Epidermal melanocyte (primary cell): ENCODE data around the gene ZNF436.
"Not testable (repeated sequence)": the region's sequence is repeated elsewhere in the genome, so short reads cannot be mapped to it uniquely, and the experiment has no call there.

Experiments used
- DNase-seq: peaks from one replicate; pipeline ENCODE4 v3.0.0; 2011; ENCODE audit warnings: low spot score; ENCODE audit not compliant: insufficient read length

Gene ZNF436

DNA sequence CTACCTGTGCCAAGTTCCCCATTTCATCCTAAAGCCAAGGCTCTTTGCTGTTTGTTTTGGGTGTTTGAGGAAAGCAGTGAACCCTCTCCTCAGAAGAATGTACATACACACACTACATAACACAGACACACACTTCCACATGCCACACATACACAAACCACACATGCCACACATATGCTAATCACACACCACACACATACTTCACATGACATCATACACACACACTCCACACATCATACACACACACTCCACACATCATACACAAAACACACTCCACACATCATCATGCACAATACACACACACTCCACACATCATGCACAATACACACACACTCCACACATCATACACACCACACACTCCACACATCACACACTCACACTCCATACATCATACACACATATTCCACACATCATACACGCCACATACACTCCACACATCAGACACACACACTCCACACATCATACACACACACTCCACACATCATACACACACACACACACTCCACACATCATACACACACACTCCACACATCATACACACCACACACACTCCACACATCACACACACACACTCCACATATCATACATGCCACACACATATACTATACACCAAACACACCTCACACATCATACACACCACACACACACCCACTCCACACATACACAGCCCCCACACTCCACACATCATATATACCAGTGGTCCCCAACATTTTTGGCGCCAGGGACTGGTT, 22.7 kb upstream of the ZNF436 start:
- DNase-seq: no peak

DNA sequence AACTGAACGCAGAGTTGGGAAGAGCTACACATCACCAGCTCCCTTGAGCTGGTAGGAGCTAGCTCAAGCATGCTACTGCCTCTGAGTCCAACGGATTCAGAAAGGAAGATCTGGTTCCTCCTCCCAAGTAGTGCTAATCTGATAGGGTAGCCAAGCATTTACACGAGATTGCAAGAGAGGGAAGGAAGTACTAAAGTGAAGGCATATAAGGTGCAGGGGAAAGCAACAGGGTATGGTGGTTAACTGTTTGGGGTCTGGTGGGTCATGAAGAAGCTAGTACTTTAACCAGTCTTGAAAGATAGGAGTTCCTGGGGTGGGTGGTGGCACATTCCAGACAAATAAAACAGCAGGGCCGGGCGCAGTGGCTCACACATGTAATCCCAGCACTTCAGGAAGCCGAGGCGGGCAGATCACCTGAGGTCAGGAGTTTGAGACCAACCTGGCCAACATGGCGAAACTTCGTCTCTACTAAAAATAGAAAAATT, 20.2 kb upstream of the ZNF436 start:
- no peak for DNase-seq

DNA sequence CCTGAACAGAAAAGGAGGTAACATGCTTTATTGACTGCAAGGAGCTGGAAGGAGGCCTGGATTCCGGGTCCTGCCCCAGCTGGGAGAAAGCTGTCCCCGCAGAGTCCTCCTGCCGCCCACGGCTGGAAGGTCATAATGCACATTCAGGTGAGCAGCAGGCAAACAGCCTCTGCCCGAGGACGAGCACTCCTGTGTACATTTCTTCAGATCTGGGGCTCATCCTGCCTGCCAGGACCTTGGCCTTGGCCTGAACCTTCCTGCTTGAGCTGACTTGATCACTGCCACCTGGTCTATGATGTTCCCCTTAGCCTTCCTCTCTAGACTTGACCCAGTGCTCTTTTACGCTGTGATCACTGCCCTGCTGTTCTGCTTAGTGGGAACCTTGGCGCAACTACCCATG, 17.9 kb upstream of the ZNF436 start:
- no peak for DNase-seq

DNA sequence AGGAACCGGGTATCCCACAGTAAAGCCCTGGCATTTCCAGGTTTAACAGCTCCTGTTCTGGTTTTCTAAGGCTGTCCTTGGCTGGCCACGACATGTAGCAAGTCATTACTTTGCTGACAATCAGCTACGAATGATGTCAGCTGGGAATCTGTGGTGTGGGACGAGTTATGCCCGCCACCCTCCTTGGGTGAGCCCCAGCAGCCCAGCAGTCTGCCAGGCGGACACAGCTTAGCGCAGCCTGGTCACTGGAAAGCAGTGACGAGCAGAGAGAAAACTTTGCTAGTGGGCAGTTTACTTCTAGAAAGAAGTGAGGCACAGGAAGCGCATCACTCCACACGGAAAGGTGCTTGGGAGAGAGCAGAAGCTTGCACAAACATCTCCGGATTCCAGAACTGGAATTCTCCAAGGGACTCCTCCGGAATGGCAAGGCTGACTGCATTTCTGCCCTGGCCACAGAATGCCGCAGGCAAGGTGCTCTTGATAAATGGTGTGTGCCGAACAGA, 15.5 kb upstream of the ZNF436 start:
- no peak for DNase-seq

DNA sequence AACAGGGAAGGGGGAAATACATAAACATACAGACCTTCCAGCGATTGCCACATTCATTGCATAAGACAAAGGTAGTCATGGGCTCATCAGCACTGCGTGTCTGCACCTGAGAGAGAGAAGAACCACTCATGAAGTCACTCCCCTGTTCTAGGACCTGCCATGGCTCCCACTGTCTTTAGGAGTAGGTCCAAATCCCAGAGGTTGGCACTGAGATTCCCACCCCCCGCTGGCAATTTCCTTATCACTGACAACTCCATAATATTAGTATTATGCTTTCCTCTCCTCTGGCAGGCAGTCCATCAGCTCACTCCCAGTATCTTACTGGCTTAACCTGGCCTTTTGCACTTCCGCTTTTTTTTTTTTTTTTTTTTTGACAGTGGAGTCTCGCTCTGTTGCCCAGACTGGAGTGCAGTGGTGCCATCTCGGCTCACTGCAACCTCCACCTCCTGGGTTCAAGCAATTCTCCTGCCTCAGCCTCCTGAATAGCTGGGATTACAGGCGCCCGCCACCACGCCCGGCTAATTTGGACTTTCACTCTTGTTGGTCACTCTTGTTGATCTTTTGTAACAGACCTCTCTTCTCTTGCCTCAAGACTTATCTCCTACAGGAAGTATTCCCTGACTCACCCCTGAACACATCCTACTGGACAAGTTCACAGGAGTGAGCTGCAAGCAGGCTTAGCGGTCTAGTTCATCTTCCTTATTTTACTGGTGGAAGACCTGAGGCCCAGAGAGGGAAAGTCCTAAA, 14.8 kb upstream of the ZNF436 start:
- no peak for DNase-seq

DNA sequence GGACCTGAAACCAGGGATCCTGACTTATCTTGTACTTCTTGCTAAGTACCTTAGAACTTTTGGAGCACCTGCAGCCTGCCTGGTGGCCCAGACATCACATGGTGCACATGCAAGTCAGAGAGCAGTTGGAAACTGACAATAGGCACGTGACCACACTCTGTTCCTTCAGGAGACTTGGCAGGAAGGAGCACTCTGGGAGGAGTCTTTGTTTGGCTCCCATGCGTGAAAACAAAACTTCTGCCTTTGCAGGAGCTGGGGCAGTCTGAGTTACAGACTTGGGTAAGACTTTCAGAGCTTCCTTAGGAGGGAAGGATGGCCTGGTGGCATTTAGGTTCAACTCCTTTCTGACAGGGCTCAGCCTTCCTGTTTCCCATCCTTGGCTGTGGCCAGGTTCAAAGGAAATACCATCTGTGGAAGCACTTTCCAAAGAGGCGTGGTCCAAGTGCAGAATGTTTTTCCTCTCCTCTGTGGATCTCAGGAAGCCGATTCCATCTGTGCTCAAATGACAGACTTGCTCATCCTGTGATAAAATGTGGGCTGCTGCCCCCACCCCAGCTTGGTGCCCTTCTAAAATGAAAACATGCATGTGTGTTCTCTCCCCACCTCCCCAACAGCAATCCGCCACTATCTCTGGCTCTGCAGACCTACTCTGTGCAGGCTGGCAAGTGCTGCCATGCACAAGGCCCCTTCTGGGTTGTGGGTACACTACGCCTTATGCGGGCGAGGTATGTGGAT, 14.1 kb upstream of the ZNF436 start:
- no peak for DNase-seq

DNA sequence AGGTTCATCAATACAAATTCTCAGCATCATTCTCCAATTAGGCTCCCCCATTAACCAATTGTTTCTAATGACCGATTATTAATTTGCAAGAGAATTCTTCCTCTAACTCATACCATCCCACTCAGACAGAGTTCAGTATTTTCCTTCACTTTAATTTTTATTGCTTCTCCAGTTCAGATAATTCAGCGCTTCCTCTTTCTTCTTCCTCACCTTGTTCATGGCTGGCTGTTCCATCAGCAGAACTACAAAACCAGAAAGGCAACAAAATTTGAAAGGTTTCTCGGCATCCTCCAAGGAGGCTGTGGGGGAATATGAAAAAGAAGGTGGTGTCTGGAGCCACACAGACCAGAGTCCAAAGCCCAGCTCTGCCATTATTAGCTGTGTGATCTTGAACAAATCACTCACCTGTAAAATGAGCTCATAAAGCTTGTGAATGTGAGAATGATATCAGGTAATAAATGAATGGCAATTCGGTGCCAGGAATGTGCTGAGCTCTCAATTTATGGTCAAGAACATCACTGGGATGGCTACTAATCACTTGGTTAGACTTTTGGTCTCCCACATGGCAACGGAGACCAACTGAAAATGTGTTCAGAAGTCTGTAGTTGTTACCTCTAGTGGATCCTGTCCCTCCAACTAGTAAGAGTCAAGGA, 11.7 kb upstream of the ZNF436 start:
- DNase-seq: no peak

DNA sequence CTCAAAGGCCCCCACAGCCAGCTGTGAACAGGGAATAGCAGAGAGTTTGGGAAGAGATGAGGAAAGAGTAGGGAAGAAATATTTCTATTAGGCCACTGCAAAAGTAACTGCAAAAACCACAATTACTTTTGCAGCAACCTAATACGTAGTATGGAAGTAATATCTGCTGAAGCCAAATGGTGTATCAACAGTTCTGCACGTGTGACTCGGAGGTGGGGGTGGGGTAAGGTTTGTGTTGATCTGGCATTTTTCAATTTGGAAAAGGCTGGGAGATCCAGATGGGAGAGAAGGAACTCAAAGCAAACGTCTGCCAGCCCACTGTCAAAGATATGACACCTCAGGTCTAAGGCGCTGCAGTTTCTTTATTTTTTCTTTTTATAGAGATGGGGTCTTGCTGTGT, 11.1 kb upstream of the ZNF436 start:
- no peak for DNase-seq

DNA sequence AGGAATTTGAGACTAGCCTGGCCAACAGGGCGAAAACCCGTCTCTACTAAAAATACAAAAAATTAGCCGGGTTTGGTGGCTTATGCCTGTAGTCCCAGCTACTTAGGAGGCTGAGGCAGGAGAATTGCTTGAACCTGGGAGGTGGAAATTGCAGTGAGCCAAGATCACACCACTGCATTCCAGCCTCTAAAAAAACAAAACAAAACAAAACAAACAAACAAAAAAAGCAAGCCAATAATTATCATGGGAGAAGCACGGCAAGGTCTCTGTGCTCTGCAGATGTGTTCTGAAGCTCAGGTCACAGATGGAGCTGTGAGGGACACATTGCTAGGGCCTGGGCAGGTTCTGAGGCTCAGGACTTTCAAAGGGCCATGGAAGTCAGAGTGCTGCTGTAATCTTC, 10.6 kb upstream of the ZNF436 start:
- not testable (repeated sequence) for DNase-seq

DNA sequence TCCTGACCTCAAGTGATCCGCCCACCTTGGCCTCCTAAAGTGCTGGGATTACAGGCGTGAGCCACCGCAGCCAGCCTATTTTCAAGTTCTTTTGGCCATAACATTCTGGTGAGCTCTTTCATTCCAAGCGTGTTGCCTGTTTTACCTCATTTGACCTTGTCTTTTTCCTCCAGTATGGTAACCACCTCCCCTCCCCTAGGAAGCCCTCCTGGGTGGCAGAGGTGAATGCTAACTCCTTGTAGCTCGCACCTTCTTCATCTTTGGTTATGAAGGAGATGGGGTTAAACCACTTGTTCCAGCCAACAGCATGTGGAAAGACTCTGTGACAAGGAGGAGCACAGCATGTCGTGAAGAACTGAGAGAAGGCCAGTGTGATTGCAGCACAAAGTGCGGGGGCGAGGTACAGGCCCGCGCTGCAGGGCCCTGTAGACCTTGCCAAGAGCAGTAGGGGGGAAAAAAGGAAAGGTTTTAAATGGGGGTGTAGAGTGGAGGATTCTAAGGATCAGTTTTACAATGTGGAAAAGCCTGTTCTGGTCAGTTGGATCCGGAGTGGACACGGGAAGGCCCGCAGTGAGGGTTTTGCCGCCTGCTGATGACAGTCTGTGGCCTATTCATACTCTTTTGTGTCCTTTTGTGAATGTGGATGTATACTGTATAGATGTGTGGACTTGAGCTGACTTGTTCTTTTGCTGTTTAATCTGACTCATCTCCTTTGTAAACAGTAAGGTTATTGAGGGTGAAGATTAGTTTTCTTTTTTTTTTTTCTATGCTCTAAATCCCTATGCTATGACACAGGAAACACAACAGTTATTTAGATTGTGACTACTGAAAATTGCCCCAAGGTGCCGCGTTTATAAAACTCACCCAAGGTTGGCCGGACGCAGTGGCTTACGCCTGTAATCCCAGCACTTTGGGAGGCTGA, 7.5 kb upstream of the ZNF436 start:
- peak; percentile 52 for DNase-seq

DNA sequence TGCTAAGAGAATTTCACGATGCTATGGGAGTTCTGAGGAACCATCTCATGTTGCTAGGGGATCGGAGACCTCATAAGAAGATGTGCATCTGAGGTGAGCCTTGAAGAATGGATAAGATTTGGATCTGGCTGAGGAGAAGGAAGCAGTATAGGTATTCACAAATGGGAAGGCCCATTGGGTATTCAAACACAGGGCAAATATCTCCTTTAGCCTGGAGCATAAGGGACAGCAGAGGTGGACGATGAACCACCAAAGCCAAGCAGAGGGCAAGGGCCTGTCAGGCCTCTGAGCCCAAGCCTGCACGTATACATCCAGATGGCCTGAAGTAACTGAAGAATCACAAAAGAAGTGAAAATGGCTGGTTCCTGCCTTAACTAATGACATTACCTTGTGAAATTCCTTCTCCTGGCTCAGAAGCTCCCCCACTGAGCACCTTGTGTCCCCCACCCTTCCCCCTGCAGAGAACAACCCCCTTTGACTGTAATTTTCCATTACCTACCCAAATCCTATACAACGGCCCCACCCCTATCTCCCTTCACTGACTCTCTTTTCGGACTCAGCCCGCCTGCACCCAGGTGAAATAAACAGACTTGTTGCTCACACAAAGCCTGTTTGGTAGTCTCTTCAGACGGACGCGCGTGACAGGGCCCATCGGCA, 4.6 kb upstream of the ZNF436 start:
- DNase-seq: not testable (repeated sequence)

DNA sequence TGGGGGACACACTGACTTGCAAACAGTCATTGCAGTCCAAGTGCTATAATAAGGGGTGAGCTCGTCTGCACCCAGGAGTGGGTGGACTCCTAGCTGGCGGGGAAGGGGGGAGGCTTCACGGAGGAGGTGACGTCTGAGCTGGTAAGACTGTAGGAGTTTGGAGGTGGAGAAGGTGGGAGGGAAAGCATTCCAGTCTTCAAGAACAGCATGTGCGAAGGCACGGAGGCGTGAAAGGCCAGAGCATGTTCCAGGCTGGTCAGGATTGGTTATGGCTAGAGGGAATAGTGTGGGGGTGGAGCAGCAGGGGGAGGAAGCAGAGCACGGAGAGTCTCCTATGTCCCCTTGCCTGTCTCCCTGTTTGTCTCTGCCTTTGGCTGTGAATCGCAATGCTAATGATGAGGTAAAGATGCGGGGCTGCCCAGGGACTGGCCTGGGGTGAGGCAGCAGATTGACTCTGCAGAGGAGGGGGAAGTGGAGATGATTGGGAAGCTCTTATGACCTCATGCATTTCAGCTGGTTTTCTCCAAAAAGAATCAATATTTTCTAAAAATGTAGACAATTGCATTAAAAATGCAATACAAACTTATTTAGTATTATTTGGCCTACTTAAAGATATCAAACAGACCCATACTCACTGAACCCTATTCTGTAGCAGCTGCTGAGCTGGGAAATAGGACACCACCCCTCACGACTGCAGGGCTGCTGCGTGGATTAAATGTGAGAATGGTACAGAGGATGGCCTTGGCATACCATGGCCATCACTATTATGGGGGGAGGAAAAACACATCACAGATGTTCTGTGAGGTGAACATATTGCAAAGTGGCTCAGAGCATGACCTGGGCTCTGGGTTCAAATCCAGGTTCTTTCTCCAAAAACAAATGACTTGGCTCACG, 2.6 kb upstream of the ZNF436 start:
- DNase-seq: no peak

DNA sequence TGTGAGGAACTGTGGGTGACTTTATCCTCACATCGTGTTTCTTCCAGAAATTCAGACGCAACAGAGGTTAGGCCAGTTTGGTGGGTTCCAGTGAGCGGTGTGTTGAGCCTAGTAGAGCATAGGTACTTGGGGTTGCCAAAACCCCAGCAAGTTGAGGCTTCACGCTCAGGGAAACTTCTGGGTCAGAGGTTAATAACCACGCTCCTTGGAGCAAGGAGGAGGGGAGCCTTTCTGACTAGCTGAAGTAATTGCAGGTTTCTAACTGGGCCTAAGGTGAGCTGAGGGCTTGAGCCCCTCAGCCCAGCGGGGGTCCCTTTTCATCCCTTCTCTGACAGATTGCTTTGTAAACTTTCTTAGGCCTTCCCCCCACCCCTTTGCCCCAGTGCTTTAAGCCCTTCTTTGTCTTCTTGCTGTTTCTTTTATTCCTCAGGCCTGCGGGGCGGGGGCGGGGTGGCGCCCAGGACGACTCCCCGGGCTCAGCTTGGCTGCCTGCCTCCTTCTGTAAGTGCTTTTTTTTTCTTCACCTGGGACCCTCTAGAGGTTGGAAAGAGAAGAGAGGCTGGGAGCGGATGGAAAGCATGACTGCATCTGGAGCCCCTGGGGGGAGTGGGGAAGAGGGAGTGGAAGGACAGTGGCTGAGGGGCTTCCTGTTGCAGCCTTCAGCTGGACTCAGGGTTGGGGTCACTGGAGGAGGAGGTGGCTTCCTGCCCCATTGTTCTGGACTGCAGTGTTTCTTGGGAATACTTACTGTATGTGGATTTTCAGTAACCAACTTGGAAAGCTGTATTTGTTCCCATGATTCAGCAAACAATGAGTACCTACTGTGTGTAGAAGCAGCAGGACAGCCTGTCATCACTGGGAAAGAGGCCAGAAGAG, 1.3 kb upstream of the ZNF436 start:
- DNase-seq: no peak

DNA sequence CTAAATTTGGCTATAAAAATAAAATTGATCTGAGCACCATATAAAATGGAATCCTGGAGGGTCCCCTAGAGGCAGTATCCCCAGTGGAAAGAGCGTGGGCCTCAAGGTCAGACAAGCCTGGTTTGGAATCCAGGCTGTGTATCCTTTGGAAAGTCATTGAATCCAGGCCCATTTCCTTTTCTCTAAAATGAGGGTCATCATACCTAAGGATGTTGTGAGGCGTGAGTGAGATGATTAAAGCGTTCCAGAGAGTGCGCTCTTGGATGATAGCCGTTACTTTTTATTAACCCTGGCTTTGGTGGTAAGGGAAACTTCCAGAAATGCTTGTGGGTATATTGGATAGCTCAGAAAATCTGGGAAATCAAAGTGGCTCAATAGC, 683 bp upstream of the ZNF436 start:
- DNase-seq: no peak

DNA sequence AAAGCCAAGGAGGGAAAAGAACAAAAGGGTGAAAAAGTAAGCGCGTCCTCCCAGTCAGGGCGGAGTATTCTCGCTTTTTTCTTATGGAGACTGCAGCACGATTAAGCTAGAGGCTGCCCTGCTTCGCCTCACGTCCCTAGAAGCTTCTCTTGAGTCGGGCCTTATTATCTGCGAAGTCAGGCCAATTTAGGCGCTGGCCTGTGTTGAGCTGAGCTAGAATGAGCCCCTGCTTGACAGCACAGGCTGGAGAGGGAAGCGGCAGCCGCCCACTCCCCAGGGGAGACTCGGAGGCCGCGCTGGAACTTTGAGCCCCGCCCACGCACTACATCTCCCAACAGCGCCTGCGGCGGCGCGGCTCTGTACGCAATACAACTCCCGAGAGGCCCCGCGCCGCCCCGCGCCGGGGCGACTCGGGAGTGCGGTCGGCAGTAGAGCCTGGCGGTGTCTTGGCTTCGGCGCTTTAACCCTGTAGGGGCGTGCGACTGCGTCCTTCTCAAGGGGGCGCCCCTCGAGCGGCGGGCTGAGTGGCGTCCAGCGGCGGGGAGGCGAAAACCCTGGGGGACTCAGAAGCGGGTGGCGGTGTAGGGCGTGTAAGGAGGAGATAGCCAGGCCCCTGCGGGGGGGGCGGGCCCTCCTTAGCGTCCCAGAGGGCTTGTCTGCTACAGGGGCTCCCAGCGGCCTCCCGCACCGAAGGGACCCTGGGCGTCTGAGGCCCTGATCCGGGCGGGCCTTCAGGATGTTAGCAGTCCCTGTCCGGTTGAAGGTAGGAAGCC, 888 bp downstream of the ZNF436 start:
- DNase-seq: peak; percentile 64

DNA sequence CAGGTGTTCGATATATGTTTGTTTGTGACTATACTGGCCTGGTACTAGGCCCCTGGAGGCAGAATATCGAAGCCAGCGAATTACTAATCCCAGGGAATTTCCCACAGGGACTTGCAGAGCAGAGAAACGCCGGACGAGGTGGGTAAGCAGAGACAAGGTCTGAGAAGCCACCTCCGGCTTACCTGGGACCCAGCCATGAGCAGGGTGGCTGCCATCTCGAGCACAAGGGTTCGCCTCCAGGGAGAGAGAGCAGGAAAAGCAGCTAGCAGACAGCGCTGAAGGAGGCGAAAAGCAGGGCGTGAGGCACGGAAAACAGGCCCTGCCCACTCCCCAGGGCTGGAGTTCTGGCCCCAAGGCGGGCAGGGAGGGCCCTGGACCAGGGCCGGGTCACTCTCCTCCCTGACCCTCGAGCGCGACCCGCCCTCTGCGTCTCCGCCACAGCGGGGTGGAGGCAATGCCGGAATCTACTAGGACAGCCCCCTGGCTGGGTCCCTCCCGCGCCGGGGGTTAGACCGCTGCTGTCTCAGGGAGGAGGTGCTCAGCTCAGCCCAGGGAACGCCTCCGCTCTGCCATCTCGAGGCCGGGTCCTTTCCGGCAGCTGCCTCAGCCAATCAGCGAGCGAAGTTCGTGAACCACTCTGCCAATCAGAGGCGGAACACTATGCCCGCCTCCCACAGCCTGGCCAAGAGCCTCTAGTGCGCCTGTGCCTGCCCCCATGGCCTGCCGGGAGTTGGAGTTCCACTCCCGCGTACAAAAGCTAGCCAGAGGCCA, 1.7 kb downstream of the ZNF436 start:
- DNase-seq: peak; percentile 92

DNA sequence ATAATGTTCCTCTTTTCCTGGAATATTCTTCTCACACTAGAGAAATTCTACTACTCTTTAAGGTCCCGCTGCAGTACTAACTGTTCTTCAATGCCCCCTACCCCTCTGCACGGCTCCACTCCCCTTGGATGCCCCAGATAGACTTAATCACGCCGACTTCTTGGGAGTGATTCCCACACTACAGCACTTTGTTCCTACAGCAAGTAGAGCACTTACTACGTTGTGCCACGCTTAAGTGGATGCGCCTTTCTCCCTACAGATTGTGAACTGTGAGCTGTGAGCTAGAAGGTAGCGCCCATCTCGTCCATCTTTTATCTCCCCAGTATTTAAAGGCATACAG, 2.2 kb downstream of the ZNF436 start:
- no peak for DNase-seq
